Activated CD4-positive, CD25-positive, alpha-beta regulatory T cell treated with anti-CD3 and anti-CD28 coated beads, Interleukin-2, amount 50 U/mL, for 24 hours (primary cell): Measurements from ENCODE around the gene KYNU.
A peak's percentile ranks its signal among the peaks of the same experiment; 100 is the strongest.
"Not testable (repeated sequence)": the region's sequence is repeated elsewhere in the genome, so short reads cannot be mapped to it uniquely, and the experiment has no call there.

Source experiments
- ATAC-seq, 2 donors: fragments of 150-1000 bp; cut with Tn5 transposase; one replicate each; pipeline ENCODE4 v1.10.0; 2021; ENCODE audit warnings: mild to moderate bottlenecking in 1 of 2, moderate library complexity in 1 of 2

KYNU gene

GRCh38 chr2:142877216-142877838 lies at the start of gene KYNU:
TSS of gene KYNU (plus strand) at chr2:142877664. CDS start at chr2:142885368, 7,704 bp downstream.
- ATAC-seq, result no peak

- ATAC-seq, result peak in 1 of 2 donors; percentile 24
Observed at GRCh38 chr2:142834021-142834420, 43.4 kb upstream of the KYNU start.

GRCh38 chr2:142840436-142840835 lies 37.0 kb upstream of the KYNU start:
- ATAC-seq, result no peak

- ATAC-seq, result no peak
Observed at GRCh38 chr2:142841788-142842187, 35.7 kb upstream of the KYNU start.

- ATAC-seq, result no peak
Observed at GRCh38 chr2:142842369-142842768, 35.1 kb upstream of the KYNU start.

GRCh38 chr2:142843731-142844130 lies 33.7 kb upstream of the KYNU start:
- ATAC-seq, result no peak

- ATAC-seq, result no peak
Observed at GRCh38 chr2:142848023-142848606, 29.3 kb upstream of the KYNU start.

- ATAC-seq, result no peak
Observed at GRCh38 chr2:142849820-142850219, 27.6 kb upstream of the KYNU start.

- ATAC-seq, result no peak
Observed at GRCh38 chr2:142853912-142854311, 23.6 kb upstream of the KYNU start.

- no peak for ATAC-seq
Observed at GRCh38 chr2:142857256-142858164, 20.0 kb upstream of the KYNU start.

GRCh38 chr2:142858961-142859360 lies 18.5 kb upstream of the KYNU start:
- ATAC-seq, result no peak

- ATAC-seq, result no peak
Observed at GRCh38 chr2:142862299-142862698, 15.2 kb upstream of the KYNU start.

- no peak for ATAC-seq
Observed at GRCh38 chr2:142862847-142863246, 14.6 kb upstream of the KYNU start.

- ATAC-seq, result no peak
Observed at GRCh38 chr2:142863485-142863961, 13.9 kb upstream of the KYNU start.

- not testable (repeated sequence) for ATAC-seq
Observed at GRCh38 chr2:142864605-142865004, 12.9 kb upstream of the KYNU start.

GRCh38 chr2:142865924-142866323 lies 11.5 kb upstream of the KYNU start:
- ATAC-seq, result peak; percentile 43 to 51

- ATAC-seq, result no peak
Observed at GRCh38 chr2:142866426-142866825, 11.0 kb upstream of the KYNU start.

- no peak for ATAC-seq
Observed at GRCh38 chr2:142867136-142867535, 10.3 kb upstream of the KYNU start.

GRCh38 chr2:142868229-142868762 lies 9.2 kb upstream of the KYNU start:
- ATAC-seq, result peak; percentile 25 to 37

GRCh38 chr2:142869065-142869460 lies 8.4 kb upstream of the KYNU start:
- not testable (repeated sequence) for ATAC-seq

- no peak for ATAC-seq
Observed at GRCh38 chr2:142869461-142870106, 7.9 kb upstream of the KYNU start.

- no peak for ATAC-seq
Observed at GRCh38 chr2:142870526-142870925, 6.9 kb upstream of the KYNU start.

- ATAC-seq, result no peak
Observed at GRCh38 chr2:142871396-142871795, 6.1 kb upstream of the KYNU start.
